ENCODE data around the gene CHRNB1. TPM values are rescaled to one million over a fixed set of nuclear protein-coding genes. Genes with fewer than 3 reads are reported as not detected.

Gene CHRNB1
- total and polyA plus RNA-seq, 2 donors from 2014 or later = 11.9 to 19.3 TPM

DNA sequence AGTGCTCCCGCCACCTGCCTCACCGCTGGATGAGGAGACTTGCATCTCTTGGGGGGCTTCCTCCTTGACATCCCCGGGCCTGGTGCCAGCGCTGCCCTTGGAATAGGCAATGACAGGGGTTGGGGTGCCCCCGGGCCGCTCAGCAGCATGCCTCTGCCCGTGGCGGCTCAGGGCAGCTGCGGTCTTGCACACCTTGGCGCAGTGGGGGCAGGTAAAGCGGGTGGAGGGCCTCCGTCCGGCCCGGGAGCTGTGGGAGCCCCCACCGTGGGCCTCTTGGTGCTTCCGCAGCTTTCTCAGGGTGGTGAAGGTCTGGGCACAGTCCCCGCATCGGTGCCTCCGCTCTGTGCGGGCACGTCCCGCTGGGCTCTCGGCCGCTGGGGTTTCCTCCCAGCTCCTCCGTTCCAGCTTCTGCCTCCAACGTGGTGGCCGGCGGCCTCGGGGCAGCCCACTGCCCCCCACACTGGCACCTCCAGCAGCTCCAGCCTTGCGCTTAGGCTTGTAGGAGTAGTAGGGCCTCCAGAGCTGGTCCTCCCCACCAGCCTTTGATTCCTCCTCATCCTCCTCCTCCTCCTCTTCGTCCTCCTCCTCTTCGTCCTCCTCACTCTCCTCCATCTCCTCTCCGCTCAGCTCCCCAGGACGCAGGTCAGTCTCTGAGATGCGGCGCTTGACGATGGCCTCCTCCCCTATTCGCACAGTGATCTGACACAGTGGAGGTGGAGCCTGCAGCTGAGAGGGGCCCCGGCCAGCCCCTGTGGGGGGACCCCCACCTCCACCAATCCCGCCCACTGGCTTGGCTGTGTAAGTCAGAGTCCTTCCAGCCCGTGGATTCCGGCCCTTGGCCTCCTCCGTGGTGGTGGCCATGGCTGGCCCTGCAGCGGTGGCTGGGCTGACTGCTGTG is 17.9 kb downstream of the CHRNB1 start:
- TF ChIP-seq, protein P1, sequence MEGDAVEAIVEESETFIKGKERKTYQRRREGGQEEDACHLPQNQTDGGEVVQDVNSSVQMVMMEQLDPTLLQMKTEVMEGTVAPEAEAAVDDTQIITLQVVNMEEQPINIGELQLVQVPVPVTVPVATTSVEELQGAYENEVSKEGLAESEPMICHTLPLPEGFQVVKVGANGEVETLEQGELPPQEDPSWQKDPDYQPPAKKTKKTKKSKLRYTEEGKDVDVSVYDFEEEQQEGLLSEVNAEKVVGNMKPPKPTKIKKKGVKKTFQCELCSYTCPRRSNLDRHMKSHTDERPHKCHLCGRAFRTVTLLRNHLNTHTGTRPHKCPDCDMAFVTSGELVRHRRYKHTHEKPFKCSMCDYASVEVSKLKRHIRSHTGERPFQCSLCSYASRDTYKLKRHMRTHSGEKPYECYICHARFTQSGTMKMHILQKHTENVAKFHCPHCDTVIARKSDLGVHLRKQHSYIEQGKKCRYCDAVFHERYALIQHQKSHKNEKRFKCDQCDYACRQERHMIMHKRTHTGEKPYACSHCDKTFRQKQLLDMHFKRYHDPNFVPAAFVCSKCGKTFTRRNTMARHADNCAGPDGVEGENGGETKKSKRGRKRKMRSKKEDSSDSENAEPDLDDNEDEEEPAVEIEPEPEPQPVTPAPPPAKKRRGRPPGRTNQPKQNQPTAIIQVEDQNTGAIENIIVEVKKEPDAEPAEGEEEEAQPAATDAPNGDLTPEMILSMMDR (IDR thresholded peaks at IDR 0.05; ENCODE audit: borderline replicate concordance, extremely low read depth, insufficient read depth) = no peak
- Histone ChIP-seq H3K27ac (ENCODE audit: low read depth in 2 of 2, low read length in 2 of 2) (no peak overlapping the region), H3K9me3 (ENCODE audit: control insufficient read depth in 2 of 3, insufficient read depth in 1 of 3, low read length in 3 of 3) (no peaks in the 10 kb centered on the region), H3K9ac (ENCODE audit: low read length in 3 of 3) (no peak overlapping the region), H3K27me3 (ENCODE audit: control insufficient read depth, insufficient read depth, low read length) (no peaks in the 10 kb centered on the region), H3K4me3 (ENCODE audit: low read length in 3 of 3) (no peak overlapping the region), H3K36me3 (ENCODE audit: control insufficient read depth in 2 of 3, insufficient read depth in 3 of 3, low read length in 3 of 3) (peaks cover 0 to 9% (median 5%) of the 10 kb centered on the region in 3 donors), H3K4me1 (ENCODE audit: control insufficient read depth in 2 of 3, insufficient read depth in 2 of 3, low read depth in 1 of 3, low read length in 3 of 3) (peaks cover 0 to 4% (median 3%) of the 10 kb centered on the region in 3 donors)
- intact Hi-C loops (cut with DNase I) = no loop called here
- DNase-seq (peak in 1 of 5 donors; percentile 75), FAIRE-seq (no peak)

DNA sequence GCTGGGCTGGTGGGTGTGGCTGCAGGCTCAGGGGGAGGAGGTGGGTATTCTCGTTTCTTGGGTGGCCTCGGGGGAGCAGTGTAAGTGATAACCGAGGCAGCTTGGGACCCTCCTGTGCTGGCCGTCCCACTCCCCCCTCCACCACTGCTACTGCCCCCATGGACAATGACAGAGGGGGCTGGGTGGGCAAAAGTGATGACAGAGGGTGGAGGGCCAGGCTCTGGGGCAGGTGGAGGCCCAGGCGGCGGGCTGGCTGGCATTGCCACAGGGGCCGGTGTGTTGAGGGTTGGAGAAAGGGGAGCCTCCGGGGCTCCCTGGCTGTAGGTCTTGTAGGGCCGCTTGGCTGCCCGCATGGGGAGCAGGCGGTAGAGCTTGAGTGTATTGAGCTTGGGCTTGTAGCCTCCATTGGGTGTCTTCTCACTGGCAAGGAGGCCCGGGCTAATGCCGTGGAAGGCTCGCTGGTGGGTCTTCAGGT is 18.5 kb downstream of the CHRNB1 start:
- H3K4me1 ChIP-seq (ENCODE audit: control insufficient read depth in 2 of 3, insufficient read depth in 2 of 3, low read depth in 1 of 3, low read length in 3 of 3) = peaks cover 0 to 4% (median 3%) of the 10 kb centered on the region in 3 donors
- FAIRE-seq = no peak
- H3K9ac ChIP-seq (ENCODE audit: low read length in 3 of 3) = no peak overlapping the region
- TF ChIP-seq, protein P1 (IDR thresholded peaks at IDR 0.05; ENCODE audit: borderline replicate concordance, extremely low read depth, insufficient read depth) = no peak
- H3K27me3 ChIP-seq (ENCODE audit: control insufficient read depth, insufficient read depth, low read length) = no peaks in the 10 kb centered on the region
- no peak overlapping the region for H3K27ac ChIP-seq (ENCODE audit: low read depth in 2 of 2, low read length in 2 of 2)
- H3K4me3 ChIP-seq (ENCODE audit: low read length in 3 of 3) = no peak overlapping the region
- DNase-seq = no peak
- H3K9me3 ChIP-seq (ENCODE audit: control insufficient read depth in 2 of 3, insufficient read depth in 1 of 3, low read length in 3 of 3) = no peaks in the 10 kb centered on the region
- peaks cover 0 to 9% (median 5%) of the 10 kb centered on the region in 3 donors for H3K36me3 ChIP-seq (ENCODE audit: control insufficient read depth in 2 of 3, insufficient read depth in 3 of 3, low read length in 3 of 3)
- intact Hi-C loops (cut with DNase I) = no loop called here

DNA sequence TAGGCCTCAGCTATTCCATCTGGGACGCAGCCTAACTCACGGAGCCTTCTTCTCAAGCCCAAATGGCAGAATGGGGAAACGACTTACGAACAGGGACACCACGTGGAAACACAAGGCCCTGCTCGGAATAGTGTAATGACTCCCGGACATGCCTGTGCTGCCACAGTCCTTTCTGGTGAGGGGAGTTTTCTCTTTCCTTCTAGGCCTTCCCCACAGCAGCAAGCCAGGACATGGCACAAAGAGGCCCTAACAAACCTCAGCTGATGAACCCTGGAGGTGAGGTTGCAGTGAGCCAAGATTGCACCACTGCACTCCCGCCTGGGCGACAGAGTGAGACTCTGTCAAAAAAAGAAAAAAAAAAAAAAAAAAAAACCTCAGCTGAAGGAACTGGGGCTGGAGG is 19.2 kb downstream of the CHRNB1 start:
- Histone ChIP-seq H3K4me1 (ENCODE audit: control insufficient read depth in 2 of 3, insufficient read depth in 2 of 3, low read depth in 1 of 3, low read length in 3 of 3) (peaks cover 0 to 6% (median 4%) of the 10 kb centered on the region in 3 donors), H3K4me3 (ENCODE audit: low read length in 3 of 3) (no peak overlapping the region), H3K9ac (ENCODE audit: low read length in 3 of 3) (no peak overlapping the region), H3K36me3 (ENCODE audit: control insufficient read depth in 2 of 3, insufficient read depth in 3 of 3, low read length in 3 of 3) (peaks cover 0 to 9% (median 5%) of the 10 kb centered on the region in 3 donors), H3K9me3 (ENCODE audit: control insufficient read depth in 2 of 3, insufficient read depth in 1 of 3, low read length in 3 of 3) (no peaks in the 10 kb centered on the region), H3K27ac (ENCODE audit: low read depth in 2 of 2, low read length in 2 of 2) (no peak overlapping the region), H3K27me3 (ENCODE audit: control insufficient read depth, insufficient read depth, low read length) (no peaks in the 10 kb centered on the region)
- no peak for DNase-seq
- TF ChIP-seq, protein P1 (IDR thresholded peaks at IDR 0.05; ENCODE audit: borderline replicate concordance, extremely low read depth, insufficient read depth) = no peak
- intact Hi-C loops (cut with DNase I) = no loop called here
- no peak for FAIRE-seq

All from kidney (tissue), 14 donors.